ENCODE results near the gene OTULIN.

OTULIN gene

GRCh38 chr5:14732991-14733390 lies 68.5 kb downstream of the OTULIN start:
- peak overlapping the region in 1 of 21 experiments; percentile 17 for H3K27ac ChIP-seq

DNA sequence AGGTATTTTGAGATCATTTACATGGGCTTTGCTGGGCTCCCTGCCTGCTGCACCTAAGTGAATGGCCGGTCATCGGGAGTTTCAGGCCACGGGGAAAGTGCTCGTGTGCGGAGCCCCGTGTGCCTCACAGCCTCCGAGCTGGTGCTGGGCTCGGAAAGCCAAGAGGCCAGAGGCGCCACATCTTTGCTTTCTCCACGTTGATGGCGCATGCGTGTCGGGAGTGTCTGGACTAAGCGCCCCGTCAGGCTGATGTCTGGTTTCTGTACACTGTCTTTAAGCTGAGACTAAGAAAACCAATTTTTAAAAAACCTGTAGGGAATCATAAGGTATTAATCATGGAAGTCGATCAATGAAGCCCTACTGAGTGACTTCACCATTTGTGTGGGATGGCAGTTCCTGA lies 69.1 kb downstream of the OTULIN start:
- Histone ChIP-seq H3K4me3 (no peak overlapping the region), H3K27ac (no peak overlapping the region)

More at GRCh38 chr5:14732991-14733390, 68.5 kb downstream of the OTULIN start:
- H3K4me3 ChIP-seq = no peak overlapping the region

GRCh38 chr5:14734396-14734795 lies 69.9 kb downstream of the OTULIN start:
- no peak overlapping the region for H3K27ac ChIP-seq
- no peak overlapping the region for H3K4me3 ChIP-seq

DNA sequence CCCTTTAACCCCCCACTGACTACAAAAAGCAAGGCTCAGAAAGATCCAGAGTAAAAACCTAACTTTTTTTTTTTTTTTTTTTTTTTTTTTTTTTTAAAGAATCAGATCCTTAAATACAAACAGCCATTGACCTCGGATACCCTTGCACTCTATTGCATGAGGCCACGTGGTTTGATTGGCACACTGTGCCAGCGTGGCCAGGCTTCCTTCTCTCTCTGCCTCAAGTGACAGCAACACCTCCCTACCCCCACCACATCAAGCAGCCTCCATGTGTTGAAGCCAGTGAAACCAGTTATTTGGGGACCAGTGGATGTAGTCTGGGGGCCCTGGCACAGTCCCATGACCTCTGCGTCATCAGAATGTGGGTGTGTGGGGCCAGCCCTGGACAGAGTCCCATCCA lies 71.4 kb downstream of the OTULIN start:
- Histone ChIP-seq H3K27ac (no peak overlapping the region), H3K4me3 (no peak overlapping the region)

GRCh38 chr5:14737291-14737690 lies 72.8 kb downstream of the OTULIN start:
- Histone ChIP-seq H3K4me3 (no peak overlapping the region), H3K27ac (no peak overlapping the region)

DNA sequence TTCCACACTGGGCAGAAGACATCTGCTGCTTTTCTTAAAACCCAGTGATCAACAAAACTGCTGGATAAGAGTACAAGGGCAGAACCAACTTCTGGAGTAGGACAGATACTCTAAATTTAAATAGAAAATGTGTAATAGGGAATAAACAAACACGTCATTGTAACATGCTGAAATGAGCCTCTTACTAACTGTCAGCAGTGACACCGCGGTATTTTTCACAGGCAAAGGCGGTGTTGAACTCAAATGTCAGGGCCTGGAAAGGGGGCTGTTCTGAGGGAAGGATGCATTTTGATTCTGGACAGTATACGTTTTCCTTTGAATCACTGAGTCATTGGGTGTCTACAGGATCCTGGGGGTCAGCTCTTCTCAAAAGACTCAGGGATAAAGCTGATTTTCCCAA lies 73.5 kb downstream of the OTULIN start:
- Histone ChIP-seq H3K27ac (no peak overlapping the region), H3K4me3 (no peak overlapping the region)

- Histone ChIP-seq H3K27ac (peak overlapping the region in 2 of 21 experiments; percentile 2 to 32), H3K4me3 (no peak overlapping the region)
These were observed 75.0 kb downstream of the OTULIN start for GRCh38 chr5:14739538-14739937.

GRCh38 chr5:14739981-14740380 lies 75.5 kb downstream of the OTULIN start:
- H3K4me3 ChIP-seq = no peak overlapping the region
- H3K27ac ChIP-seq = peak overlapping the region in 1 of 21 experiments; percentile 32

GRCh38 chr5:14741131-14741530 lies 76.6 kb downstream of the OTULIN start:
- Histone ChIP-seq H3K4me3 (no peak overlapping the region), H3K27ac (no peak overlapping the region)

GRCh38 chr5:14741801-14742440 lies 77.4 kb downstream of the OTULIN start:
- Histone ChIP-seq H3K27ac (no peak overlapping the region), H3K4me3 (no peak overlapping the region)

DNA sequence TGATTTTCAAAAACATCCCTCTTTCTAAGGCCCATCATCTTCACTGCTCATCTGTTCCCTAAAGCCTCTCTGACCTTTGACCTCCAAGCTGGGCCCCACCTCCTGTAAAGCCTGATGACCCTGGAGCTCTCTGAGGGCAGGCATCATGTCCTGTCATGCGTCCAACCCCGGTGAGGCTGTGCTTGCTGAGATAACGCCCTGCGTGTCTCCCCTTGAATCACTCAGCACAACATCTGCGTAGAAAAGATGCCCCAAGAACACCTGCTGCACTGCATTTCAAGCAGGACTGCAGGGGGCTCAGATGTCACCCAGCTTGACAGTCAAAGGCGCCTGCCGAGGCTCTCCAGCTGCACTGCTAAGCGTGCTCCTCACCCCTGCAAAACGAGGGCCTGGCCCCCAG lies 78.0 kb downstream of the OTULIN start:
- Histone ChIP-seq H3K27ac (no peak overlapping the region), H3K4me3 (no peak overlapping the region)

DNA sequence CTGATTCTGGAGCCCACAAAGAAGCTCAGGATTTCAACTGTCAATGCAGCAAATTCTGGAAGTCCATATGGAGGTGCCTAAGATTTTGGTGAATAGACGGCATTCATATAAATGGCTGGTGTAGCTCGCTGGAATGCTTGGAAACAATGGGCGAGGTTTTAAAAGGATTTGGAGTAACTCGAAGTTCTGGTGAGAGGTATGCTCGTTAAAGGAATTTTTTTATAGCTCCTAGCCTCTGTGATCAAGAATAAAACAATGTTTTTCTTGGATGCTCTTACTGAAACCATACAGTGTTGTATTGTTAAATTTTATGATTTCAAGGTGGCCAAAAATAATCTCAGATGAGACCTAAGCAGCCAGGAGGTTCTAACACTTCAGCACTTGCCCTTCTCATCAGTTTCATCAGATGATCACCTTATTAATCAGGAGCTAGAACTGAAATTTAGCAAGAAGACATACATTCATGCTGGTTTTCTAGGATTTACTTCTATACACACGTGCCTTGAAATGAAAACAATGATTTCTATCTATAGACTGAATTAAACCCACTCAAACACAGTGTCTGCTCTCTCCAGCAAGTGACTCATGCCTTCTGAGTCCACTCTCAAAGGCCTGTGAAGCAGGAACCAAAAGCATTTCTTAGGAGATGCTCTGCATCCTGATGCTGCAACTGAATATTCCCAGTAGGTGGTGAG lies 79.2 kb downstream of the OTULIN start:
- Histone ChIP-seq H3K27ac (no peak overlapping the region), H3K4me3 (no peak overlapping the region)

- H3K4me3 ChIP-seq = no peak overlapping the region
- peak overlapping the region in 1 of 21 experiments; percentile 7 for H3K27ac ChIP-seq
These were observed 80.0 kb downstream of the OTULIN start for GRCh38 chr5:14744296-14745187.

- peak overlapping the region in 1 of 21 experiments; percentile 7 for H3K27ac ChIP-seq
- H3K4me3 ChIP-seq = no peak overlapping the region
These were observed 80.7 kb downstream of the OTULIN start for GRCh38 chr5:14745188-14745563.

DNA sequence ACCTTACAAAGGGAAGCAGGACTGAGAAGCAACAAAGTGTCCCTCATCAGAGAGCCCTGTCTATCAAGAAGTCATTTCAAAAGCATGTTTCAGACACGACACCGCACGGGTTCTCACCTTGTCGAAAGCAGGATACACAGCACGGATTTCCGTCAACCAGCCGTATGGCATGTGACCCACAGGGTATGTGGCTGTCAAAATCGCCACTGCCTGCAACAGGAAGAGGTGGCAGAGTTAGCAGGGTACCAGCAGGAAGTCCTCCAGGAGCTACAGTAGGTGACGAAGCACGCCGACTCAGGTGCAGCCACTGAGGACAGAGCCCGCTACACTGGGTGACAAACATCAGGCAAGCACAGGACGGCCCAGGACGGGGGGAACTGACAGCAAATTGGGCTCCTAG lies 81.2 kb downstream of the OTULIN start:
- no peak overlapping the region for H3K4me3 ChIP-seq
- no peak overlapping the region for H3K27ac ChIP-seq

- peak overlapping the region in 1 of 21 experiments; percentile 7 for H3K27ac ChIP-seq
- no peak overlapping the region for H3K4me3 ChIP-seq
These were observed 83.8 kb downstream of the OTULIN start for GRCh38 chr5:14748180-14748900.
